ENCODE measurements around the gene GUCY1A2. TPM values are rescaled to one million over a fixed set of nuclear protein-coding genes. Genes with fewer than 3 reads are reported as not detected.
"Not testable (repeated sequence)": the region's sequence is repeated elsewhere in the genome, so short reads cannot be mapped to it uniquely, and the experiment has no call there.

The GUCY1A2 gene
- total and polyA plus RNA-seq, 2 donors = 0.14 to 0.94 TPM

GRCh38 chr11:106848526-106848925 is 169.8 kb downstream of the GUCY1A2 start:
- no peak for DNase-seq (ENCODE audit: low read depth in 6 of 9, low spot score in 9 of 9)

GRCh38 chr11:106842134-106842533 is 176.1 kb downstream of the GUCY1A2 start:
- H3K9me3 ChIP-seq (ENCODE audit: control insufficient read depth in 2 of 2, insufficient read depth in 1 of 2, low read length in 1 of 2) = no peaks in the 10 kb centered on the region
- no peak for DNase-seq (ENCODE audit: low read depth in 6 of 9, low spot score in 9 of 9)
- H3K27ac ChIP-seq (ENCODE audit: low read depth in 1 of 2, low read length in 1 of 2) = no peak overlapping the region
- no peaks in the 10 kb centered on the region for H3K36me3 ChIP-seq (ENCODE audit: control insufficient read depth in 2 of 2, insufficient read depth in 2 of 2, low read length in 1 of 2)
- no peak overlapping the region for H3K4me3 ChIP-seq (ENCODE audit: low read length in 2 of 2)
- H3K4me1 ChIP-seq (ENCODE audit: control insufficient read depth in 2 of 2, insufficient read depth in 2 of 2, low read length in 2 of 2) = no peaks in the 10 kb centered on the region
- no peaks in the 10 kb centered on the region for H3K27me3 ChIP-seq (ENCODE audit: control insufficient read depth in 2 of 2, insufficient read depth in 1 of 2, low read length in 1 of 2)

More at GRCh38 chr11:106848526-106848925, 169.8 kb downstream of the GUCY1A2 start:
- H3K4me3 ChIP-seq (ENCODE audit: low read length in 2 of 2) = no peak overlapping the region
- H3K27ac ChIP-seq (ENCODE audit: low read depth in 1 of 2, low read length in 1 of 2) = no peak overlapping the region
- H3K27me3 ChIP-seq (ENCODE audit: control insufficient read depth in 2 of 2, insufficient read depth in 1 of 2, low read length in 1 of 2) = no peaks in the 10 kb centered on the region
- H3K9me3 ChIP-seq (ENCODE audit: control insufficient read depth in 2 of 2, insufficient read depth in 1 of 2, low read length in 1 of 2) = no peaks in the 10 kb centered on the region
- no peaks in the 10 kb centered on the region for H3K4me1 ChIP-seq (ENCODE audit: control insufficient read depth in 2 of 2, insufficient read depth in 2 of 2, low read length in 2 of 2)
- H3K36me3 ChIP-seq (ENCODE audit: control insufficient read depth in 2 of 2, insufficient read depth in 2 of 2, low read length in 1 of 2) = no peaks in the 10 kb centered on the region

- DNase-seq (ENCODE audit: low read depth in 6 of 9, low spot score in 9 of 9) = no peak
- Histone ChIP-seq H3K27ac (ENCODE audit: low read depth in 1 of 2, low read length in 1 of 2) (no peak overlapping the region), H3K4me3 (ENCODE audit: low read length in 2 of 2) (no peak overlapping the region), H3K36me3 (ENCODE audit: control insufficient read depth in 2 of 2, insufficient read depth in 2 of 2, low read length in 1 of 2) (no peaks in the 10 kb centered on the region), H3K4me1 (ENCODE audit: control insufficient read depth in 2 of 2, insufficient read depth in 2 of 2, low read length in 2 of 2) (no peaks in the 10 kb centered on the region), H3K9me3 (ENCODE audit: control insufficient read depth in 2 of 2, insufficient read depth in 1 of 2, low read length in 1 of 2) (no peaks in the 10 kb centered on the region), H3K27me3 (ENCODE audit: control insufficient read depth in 2 of 2, insufficient read depth in 1 of 2, low read length in 1 of 2) (no peaks in the 10 kb centered on the region)
- WGBS = 73% methylated on average over 3 of the region's 3 CpGs
Observed at GRCh38 chr11:106840947-106841346, 177.3 kb downstream of the GUCY1A2 start.

GRCh38 chr11:106840146-106840545 is 178.1 kb downstream of the GUCY1A2 start:
- Histone ChIP-seq H3K27me3 (ENCODE audit: control insufficient read depth in 2 of 2, insufficient read depth in 1 of 2, low read length in 1 of 2) (no peaks in the 10 kb centered on the region), H3K27ac (ENCODE audit: low read depth in 1 of 2, low read length in 1 of 2) (no peak overlapping the region), H3K9me3 (ENCODE audit: control insufficient read depth in 2 of 2, insufficient read depth in 1 of 2, low read length in 1 of 2) (no peaks in the 10 kb centered on the region), H3K4me1 (ENCODE audit: control insufficient read depth in 2 of 2, insufficient read depth in 2 of 2, low read length in 2 of 2) (no peaks in the 10 kb centered on the region), H3K36me3 (ENCODE audit: control insufficient read depth in 2 of 2, insufficient read depth in 2 of 2, low read length in 1 of 2) (no peaks in the 10 kb centered on the region), H3K4me3 (ENCODE audit: low read length in 2 of 2) (no peak overlapping the region)
- 90% methylated on average over 1 of the region's 1 CpG for WGBS
- DNase-seq (ENCODE audit: low read depth in 6 of 9, low spot score in 9 of 9) = no peak

GRCh38 chr11:106834567-106834966 is 183.7 kb downstream of the GUCY1A2 start:
- no peaks in the 10 kb centered on the region for H3K9me3 ChIP-seq (ENCODE audit: control insufficient read depth in 2 of 2, insufficient read depth in 1 of 2, low read length in 1 of 2)
- no peak for DNase-seq (ENCODE audit: low read depth in 6 of 9, low spot score in 9 of 9)
- no peaks in the 10 kb centered on the region for H3K4me1 ChIP-seq (ENCODE audit: control insufficient read depth in 2 of 2, insufficient read depth in 2 of 2, low read length in 2 of 2)
- no peaks in the 10 kb centered on the region for H3K27me3 ChIP-seq (ENCODE audit: control insufficient read depth in 2 of 2, insufficient read depth in 1 of 2, low read length in 1 of 2)
- H3K36me3 ChIP-seq (ENCODE audit: control insufficient read depth in 2 of 2, insufficient read depth in 2 of 2, low read length in 1 of 2) = no peaks in the 10 kb centered on the region
- no peak overlapping the region for H3K4me3 ChIP-seq (ENCODE audit: low read length in 2 of 2)
- 85% methylated on average over 2 of the region's 2 CpGs for WGBS
- H3K27ac ChIP-seq (ENCODE audit: low read depth in 1 of 2, low read length in 1 of 2) = no peak overlapping the region

- 89% methylated on average over 5 of the region's 5 CpGs for WGBS
- no peak for DNase-seq (ENCODE audit: low read depth in 6 of 9, low spot score in 9 of 9)
- no peaks in the 10 kb centered on the region for H3K4me1 ChIP-seq (ENCODE audit: control insufficient read depth in 2 of 2, insufficient read depth in 2 of 2, low read length in 2 of 2)
- no peaks in the 10 kb centered on the region for H3K36me3 ChIP-seq (ENCODE audit: control insufficient read depth in 2 of 2, insufficient read depth in 2 of 2, low read length in 1 of 2)
- no peak overlapping the region for H3K4me3 ChIP-seq (ENCODE audit: low read length in 2 of 2)
- H3K27me3 ChIP-seq (ENCODE audit: control insufficient read depth in 2 of 2, insufficient read depth in 1 of 2, low read length in 1 of 2) = no peaks in the 10 kb centered on the region
- no peak overlapping the region for H3K27ac ChIP-seq (ENCODE audit: low read depth in 1 of 2, low read length in 1 of 2)
- H3K9me3 ChIP-seq (ENCODE audit: control insufficient read depth in 2 of 2, insufficient read depth in 1 of 2, low read length in 1 of 2) = no peaks in the 10 kb centered on the region
Observed at GRCh38 chr11:106828976-106829375, 189.3 kb downstream of the GUCY1A2 start.

- 91% methylated on average over 3 of the region's 3 CpGs for WGBS
- H3K27me3 ChIP-seq (ENCODE audit: control insufficient read depth in 2 of 2, insufficient read depth in 1 of 2, low read length in 1 of 2) = no peaks in the 10 kb centered on the region
- DNase-seq (ENCODE audit: low read depth in 6 of 9, low spot score in 9 of 9) = no peak
- H3K27ac ChIP-seq (ENCODE audit: low read depth in 1 of 2, low read length in 1 of 2) = no peak overlapping the region
- H3K4me1 ChIP-seq (ENCODE audit: control insufficient read depth in 2 of 2, insufficient read depth in 2 of 2, low read length in 2 of 2) = no peaks in the 10 kb centered on the region
- H3K4me3 ChIP-seq (ENCODE audit: low read length in 2 of 2) = no peak overlapping the region
- H3K36me3 ChIP-seq (ENCODE audit: control insufficient read depth in 2 of 2, insufficient read depth in 2 of 2, low read length in 1 of 2) = no peaks in the 10 kb centered on the region
- H3K9me3 ChIP-seq (ENCODE audit: control insufficient read depth in 2 of 2, insufficient read depth in 1 of 2, low read length in 1 of 2) = no peaks in the 10 kb centered on the region
Observed at GRCh38 chr11:106828576-106828975, 189.7 kb downstream of the GUCY1A2 start.

- no peak for DNase-seq (ENCODE audit: low read depth in 6 of 9, low spot score in 9 of 9)
- no peaks in the 10 kb centered on the region for H3K27me3 ChIP-seq (ENCODE audit: control insufficient read depth in 2 of 2, insufficient read depth in 1 of 2, low read length in 1 of 2)
Observed at GRCh38 chr11:106827687-106828086, 190.6 kb downstream of the GUCY1A2 start.

GRCh38 chr11:106826558-106826957 is 191.7 kb downstream of the GUCY1A2 start:
- 88% methylated on average over 3 of the region's 3 CpGs for WGBS
- not testable (repeated sequence) for H3K27ac ChIP-seq (ENCODE audit: low read depth in 1 of 2, low read length in 1 of 2); H3K9me3 ChIP-seq (ENCODE audit: control insufficient read depth in 2 of 2, insufficient read depth in 1 of 2, low read length in 1 of 2); H3K4me3 ChIP-seq (ENCODE audit: low read length in 2 of 2); H3K36me3 ChIP-seq (ENCODE audit: control insufficient read depth in 2 of 2, insufficient read depth in 2 of 2, low read length in 1 of 2); DNase-seq (ENCODE audit: low read depth in 6 of 9, low spot score in 9 of 9); H3K4me1 ChIP-seq (ENCODE audit: control insufficient read depth in 2 of 2, insufficient read depth in 2 of 2, low read length in 2 of 2); H3K27me3 ChIP-seq (ENCODE audit: control insufficient read depth in 2 of 2, insufficient read depth in 1 of 2, low read length in 1 of 2)

More at GRCh38 chr11:106827687-106828086, 190.6 kb downstream of the GUCY1A2 start:
- no peak overlapping the region for H3K4me3 ChIP-seq (ENCODE audit: low read length in 2 of 2)
- H3K9me3 ChIP-seq (ENCODE audit: control insufficient read depth in 2 of 2, insufficient read depth in 1 of 2, low read length in 1 of 2) = no peaks in the 10 kb centered on the region
- H3K4me1 ChIP-seq (ENCODE audit: control insufficient read depth in 2 of 2, insufficient read depth in 2 of 2, low read length in 2 of 2) = no peaks in the 10 kb centered on the region
- WGBS = 98% methylated on average over 21 of the region's 21 CpGs
- H3K36me3 ChIP-seq (ENCODE audit: control insufficient read depth in 2 of 2, insufficient read depth in 2 of 2, low read length in 1 of 2) = no peaks in the 10 kb centered on the region
- H3K27ac ChIP-seq (ENCODE audit: low read depth in 1 of 2, low read length in 1 of 2) = no peak overlapping the region

GRCh38 chr11:106821826-106822225 is 196.4 kb downstream of the GUCY1A2 start:
- no peak for DNase-seq (ENCODE audit: low read depth in 6 of 9, low spot score in 9 of 9)
- H3K27ac ChIP-seq (ENCODE audit: low read depth in 1 of 2, low read length in 1 of 2) = no peak overlapping the region
- no peaks in the 10 kb centered on the region for H3K36me3 ChIP-seq (ENCODE audit: control insufficient read depth in 2 of 2, insufficient read depth in 2 of 2, low read length in 1 of 2)
- H3K4me3 ChIP-seq (ENCODE audit: low read length in 2 of 2) = no peak overlapping the region
- no peaks in the 10 kb centered on the region for H3K4me1 ChIP-seq (ENCODE audit: control insufficient read depth in 2 of 2, insufficient read depth in 2 of 2, low read length in 2 of 2)
- WGBS = 76% methylated on average over 2 of the region's 2 CpGs
- H3K27me3 ChIP-seq (ENCODE audit: control insufficient read depth in 2 of 2, insufficient read depth in 1 of 2, low read length in 1 of 2) = no peaks in the 10 kb centered on the region
- H3K9me3 ChIP-seq (ENCODE audit: control insufficient read depth in 2 of 2, insufficient read depth in 1 of 2, low read length in 1 of 2) = no peaks in the 10 kb centered on the region

Data from thymus (tissue), 11 donors.